NCI-H748 (cell line): ENCODE measurements around the gene UBE2N.

ENCODE experiments used
- DNase-seq: peaks from one replicate; lab custom pipeline; 2025; ENCODE audit not compliant: unreplicated experiment; lab: John Stamatoyannopoulos, UW

The UBE2N gene

GRCh38 chr12:93441617-93442410 lies at the start of gene UBE2N:
Gene UBE2N, minus strand, starts transcription at chr12:93441947. Its CDS starts 63 bp downstream, at chr12:93441884.
- peak; percentile 97 for DNase-seq

DNA sequence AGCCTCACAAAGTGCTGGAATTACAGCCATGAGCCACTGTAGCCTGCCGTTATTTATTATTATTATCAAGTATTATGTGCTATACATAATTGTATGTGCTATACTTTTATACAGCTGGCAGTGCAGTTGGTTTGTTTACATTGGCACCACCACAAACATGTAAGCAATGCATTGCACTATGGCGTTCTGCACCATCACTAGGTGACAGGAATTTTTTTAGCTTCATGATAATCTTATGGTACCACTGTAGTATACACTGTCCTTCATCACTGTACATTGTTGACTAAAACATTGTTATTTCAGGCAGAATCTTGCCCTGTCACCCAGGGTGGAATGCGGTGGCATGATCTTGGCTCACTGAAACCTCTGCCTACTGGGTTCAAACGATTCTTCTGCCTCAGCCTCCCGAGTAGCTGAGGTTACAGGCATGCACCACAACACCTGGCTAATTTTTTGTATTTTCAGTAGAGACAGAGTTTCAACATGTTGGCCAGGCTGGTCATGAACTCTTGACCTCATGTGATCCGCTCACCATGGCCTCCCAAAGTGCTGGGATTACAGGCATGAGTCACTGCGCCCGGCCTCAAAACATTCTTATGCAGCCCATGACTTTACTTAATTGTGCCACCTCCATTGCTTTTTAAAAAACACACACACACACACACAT lies 42.7 kb upstream of the UBE2N start:
- no peak for DNase-seq

DNA sequence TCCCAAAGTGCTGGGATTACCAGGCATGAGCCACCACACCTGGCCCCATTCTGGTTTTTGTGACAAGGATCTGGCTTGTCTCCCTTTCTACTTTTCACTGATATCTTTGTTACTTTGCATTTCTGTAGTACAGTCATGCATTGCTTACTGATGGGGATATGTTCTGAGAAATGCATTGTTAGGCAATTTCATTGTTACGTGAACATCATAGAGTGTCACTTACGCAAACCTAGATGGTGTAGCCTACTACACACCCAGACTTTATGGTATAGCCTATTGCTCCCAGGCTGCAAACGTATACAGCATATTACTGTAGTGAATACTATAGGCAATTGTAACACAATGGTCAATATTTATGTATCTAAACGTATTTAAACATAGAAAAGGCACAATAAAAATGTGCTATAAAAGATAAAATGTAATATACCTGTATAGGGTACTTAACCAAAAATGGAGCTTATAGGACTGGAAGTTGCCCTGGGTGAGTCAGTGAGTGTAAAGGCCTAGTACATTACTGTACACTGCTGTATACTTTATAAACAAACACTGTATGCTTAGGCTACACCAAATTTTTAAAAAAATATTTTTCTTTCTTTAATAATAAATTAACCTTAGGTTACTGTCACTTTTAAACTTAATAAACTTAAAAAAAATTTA lies 41.5 kb upstream of the UBE2N start:
- DNase-seq = no peak

- DNase-seq = no peak
These were observed 41.0 kb upstream of the UBE2N start for GRCh38 chr12:93482721-93483120.

- no peak for DNase-seq
These were observed 34.8 kb upstream of the UBE2N start for GRCh38 chr12:93476555-93476954.

DNA sequence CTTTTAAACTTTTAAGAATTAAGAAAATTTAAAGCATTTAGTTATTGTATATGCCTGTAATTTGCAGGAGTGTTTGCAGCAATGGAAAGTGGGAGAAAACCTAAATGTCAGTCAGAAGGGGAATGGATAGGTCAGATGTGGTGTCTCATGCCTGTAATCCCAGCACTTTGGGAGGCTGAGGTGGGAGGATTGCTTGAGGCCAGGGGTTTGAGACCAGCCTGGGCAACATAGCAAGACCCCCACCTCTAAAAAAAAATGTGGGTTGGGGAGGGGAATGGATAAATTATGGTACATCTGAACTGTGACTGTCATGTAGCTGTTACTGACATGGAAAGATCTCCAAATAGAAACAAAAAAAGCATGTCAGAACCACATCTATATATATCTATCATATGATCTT lies 27.6 kb upstream of the UBE2N start:
- DNase-seq = no peak

DNA sequence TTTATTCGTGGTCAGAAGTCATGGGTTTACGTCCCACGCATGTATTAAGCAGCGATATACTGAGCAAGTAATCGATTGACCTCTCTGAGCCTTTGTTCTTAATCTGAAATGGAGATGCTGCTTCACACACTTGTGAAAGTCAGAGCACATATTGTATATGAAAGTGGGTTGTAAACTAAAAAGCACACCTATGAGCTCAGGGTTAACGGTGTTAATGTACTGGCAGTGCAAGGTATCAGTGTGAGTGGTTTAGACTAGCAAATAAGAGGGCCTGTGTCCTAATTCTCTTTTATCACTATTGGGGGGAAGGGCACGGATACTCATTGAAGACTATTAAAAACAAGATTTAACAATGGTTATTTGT lies 26.2 kb upstream of the UBE2N start:
- DNase-seq = peak; percentile 39

- peak; percentile 89 for DNase-seq
These were observed 25.7 kb upstream of the UBE2N start, which contains the start of gene MRPL42 for GRCh38 chr12:93467351-93468007. Gene MRPL42, plus strand, starts transcription at chr12:93467514. Its CDS starts 1,772 bp downstream, at chr12:93469286.

DNA sequence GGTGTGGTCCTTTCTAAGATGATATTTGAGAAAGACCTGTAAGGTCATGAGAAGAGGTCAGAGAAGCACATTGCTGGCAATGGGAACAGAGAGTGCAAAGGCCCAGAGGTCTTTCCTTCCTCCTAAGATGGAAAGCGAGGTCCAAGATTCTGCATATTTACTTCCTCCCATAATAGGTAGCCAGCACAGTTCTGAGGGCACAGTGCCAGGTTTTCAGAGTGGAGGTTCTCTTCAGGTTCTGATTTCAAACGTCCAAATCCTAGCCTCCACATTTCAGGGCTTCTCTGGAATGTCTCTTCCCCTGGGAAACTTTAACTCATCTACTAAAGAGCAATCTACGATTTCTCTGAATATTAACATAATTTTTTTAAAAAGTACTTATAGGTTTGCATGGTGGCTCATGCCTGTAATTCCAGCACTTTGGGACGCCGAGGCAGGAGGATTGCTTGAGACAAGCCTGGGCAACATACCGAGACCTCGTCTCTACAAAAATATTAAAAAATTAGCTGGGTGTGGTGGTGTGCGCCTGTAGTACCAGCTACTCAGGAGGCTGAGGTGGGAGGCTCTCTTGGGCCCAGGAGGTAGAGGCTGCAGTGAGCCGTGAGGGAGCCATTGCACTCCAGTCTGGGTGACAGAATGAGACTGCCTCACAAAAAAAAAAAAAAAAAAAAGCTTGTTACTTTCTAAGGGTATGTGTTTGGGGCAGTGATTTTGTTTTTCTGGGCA lies 25.0 kb upstream of the UBE2N start:
- no peak for DNase-seq

GRCh38 chr12:93465841-93466240 lies 24.1 kb upstream of the UBE2N start:
- no peak for DNase-seq

DNA sequence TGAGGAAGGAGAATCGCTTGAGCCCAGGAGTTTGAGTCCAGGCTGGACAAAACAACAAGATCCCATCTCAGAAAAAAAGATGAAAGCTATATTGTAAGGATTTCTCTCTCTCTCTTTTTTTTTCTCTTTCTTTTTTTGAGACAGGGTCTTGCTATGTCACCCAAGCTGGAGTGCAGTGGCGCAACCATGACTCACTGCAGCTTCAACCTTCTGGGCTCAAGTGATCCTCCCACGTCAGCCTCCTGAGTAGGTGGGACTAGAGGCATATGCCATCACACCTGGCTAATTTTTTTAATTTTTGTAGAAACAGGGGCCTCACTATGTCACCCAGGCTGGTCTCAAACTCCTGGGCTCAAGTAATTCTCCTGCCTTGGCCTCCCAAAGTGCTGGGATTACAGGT lies 19.8 kb upstream of the UBE2N start:
- no peak for DNase-seq

GRCh38 chr12:93460902-93461301 lies 19.2 kb upstream of the UBE2N start:
- no peak for DNase-seq

- no peak for DNase-seq
These were observed 18.3 kb upstream of the UBE2N start for GRCh38 chr12:93460003-93460402.

DNA sequence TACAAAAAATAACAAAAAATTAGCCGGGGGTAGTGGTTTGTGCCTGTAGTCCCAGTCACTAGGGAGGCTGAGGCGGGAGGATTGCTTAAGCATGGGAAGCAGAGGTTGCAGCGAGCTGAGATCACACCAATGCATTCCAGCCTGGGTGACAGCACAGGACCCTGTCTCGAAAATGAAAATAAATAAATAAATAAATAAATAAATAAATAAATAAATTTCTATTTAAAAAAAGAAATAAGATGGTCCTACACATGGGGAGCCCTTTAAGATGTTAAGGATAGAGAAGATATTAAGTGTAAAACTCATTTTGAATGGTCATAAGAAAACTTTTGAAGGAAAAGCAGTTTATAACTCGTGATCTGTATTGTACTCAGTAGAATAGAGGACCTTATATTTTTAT lies 17.4 kb upstream of the UBE2N start:
- no peak for DNase-seq

DNA sequence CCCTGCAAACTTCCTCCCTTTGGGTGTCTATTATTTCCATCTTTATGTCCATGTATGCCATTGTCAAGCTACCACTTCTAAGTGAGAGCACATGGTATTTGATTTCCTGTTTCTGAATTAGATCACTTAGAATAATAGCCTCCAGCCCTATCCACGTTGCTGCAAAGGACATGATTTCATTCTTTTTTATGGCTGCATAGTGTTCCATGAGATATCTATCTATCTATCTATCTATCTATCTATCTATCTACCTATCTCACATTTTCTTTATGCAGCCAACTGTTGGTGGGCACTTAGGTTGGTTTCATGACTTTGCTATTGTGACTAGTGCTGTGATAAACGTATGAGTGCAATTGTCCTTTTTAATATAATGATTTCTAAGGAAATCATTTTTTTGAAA lies 14.3 kb upstream of the UBE2N start:
- DNase-seq = no peak

GRCh38 chr12:93453633-93454032 lies 11.9 kb upstream of the UBE2N start:
- DNase-seq = no peak

DNA sequence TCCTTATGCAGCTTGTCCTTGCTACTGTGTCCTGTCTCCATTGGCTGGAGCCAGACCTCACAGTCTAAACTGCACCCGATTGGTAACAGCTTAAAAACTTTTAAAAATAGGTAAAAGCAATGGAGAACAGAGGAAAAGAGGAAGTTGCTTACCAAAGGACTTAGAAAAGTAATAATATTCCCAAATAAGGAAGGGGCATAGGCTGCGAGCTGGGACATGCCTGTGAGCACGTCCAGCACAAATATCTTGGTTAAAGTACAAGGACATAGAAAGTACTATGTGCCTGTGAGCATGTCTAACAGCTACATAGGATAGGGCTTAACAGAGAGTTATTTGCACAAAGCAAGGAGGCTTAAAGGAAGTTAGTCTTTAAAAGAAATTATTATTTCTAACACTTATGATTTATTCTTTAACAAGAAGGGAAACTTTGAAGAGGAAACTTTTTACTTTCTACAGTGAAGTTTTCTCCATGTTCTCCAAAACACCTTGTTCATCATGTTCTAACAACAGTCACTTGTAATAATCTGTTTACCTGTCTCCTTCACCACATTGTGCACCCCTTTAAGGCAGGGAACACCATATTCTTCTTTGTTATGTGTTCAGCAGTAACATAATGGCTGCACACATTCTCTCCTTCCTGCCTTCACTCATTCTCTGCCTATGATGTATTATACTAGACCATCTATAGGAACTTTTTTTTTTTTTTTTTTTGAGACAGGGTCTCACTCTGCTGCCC lies 9.8 kb upstream of the UBE2N start:
- DNase-seq = no peak

- DNase-seq = no peak
These were observed 7.5 kb upstream of the UBE2N start for GRCh38 chr12:93449277-93449676.

DNA sequence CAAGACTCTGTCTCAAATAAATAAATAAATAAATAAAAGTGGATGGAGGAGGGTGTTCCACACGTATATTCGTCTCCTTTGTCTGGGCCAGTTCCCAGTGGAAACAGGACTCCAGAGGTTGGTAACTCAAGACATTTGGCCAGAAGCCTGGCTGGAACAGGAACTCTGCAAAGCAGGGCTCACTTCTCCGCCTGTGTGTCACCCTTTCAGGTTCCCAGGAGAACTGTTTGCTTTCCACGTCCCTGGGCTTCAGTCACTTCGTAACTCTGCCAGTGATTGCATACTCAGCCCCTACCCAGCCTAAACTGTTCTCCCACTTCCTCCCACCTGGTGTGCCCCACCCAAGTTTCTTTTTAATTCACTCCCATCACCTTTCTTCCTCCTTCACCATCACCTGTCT lies 7.0 kb upstream of the UBE2N start:
- no peak for DNase-seq
